Measurements from ENCODE around the gene IMMP2L. TPM values are rescaled to one million over a fixed set of nuclear protein-coding genes. Genes with fewer than 3 reads are reported as not detected.

Gene IMMP2L
- total and polyA plus RNA-seq, 4 donors: 7.3 to 21.1 (median 12.4) TPM

DNA sequence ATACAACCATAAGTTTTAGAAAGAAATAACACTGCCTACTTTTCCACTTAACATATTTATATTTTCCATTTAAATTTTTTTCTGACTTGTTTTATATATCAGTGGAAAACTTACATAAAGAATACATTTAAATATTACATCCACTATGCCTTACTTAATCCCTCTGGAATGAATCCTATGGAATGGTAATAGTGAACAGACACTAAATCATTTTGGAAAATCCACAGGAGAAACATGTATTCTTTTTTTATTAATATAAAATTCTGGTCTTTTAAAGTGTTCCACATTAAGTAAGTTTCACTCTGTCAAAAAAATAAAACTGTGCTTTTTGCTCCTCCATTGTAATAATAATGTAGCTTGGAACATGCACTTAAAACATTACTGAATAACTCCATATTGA is 708.1 kb downstream of the IMMP2L start:
- Histone ChIP-seq H3K4me1 (ENCODE audit: control insufficient read depth in 4 of 4, insufficient read depth in 4 of 4, low read length in 3 of 4) (no peaks in the 10 kb centered on the region), H3K36me3 (ENCODE audit: control insufficient read depth in 4 of 4, insufficient read depth in 3 of 4, low read depth in 1 of 4, low read length in 3 of 4) (no peaks in the 10 kb centered on the region), H3K27ac (ENCODE audit: low read depth in 1 of 2, low read length in 2 of 2) (no peak overlapping the region), H3K9me3 (ENCODE audit: control insufficient read depth in 4 of 4, low read length in 3 of 4) (no peaks in the 10 kb centered on the region), H3K27me3 (ENCODE audit: control insufficient read depth in 4 of 4, insufficient read depth in 4 of 4, low read length in 3 of 4) (no peaks in the 10 kb centered on the region), H3K4me3 (ENCODE audit: low read depth in 1 of 3, low read length in 3 of 3) (no peak overlapping the region), H3K9ac (ENCODE audit: low read depth in 1 of 2, low read length in 2 of 2) (no peak overlapping the region)
- TF ChIP-seq GABPA (IDR thresholded peaks at IDR 0.05 in 1 of 2, conservative IDR thresholded peaks at IDR 0.05 in 1 of 2) (no peak), EGR1 (IDR thresholded peaks at IDR 0.05; ENCODE audit: low read depth in 2 of 2) (no peak), YY1 (IDR thresholded peaks at IDR 0.05) (no peak), NR2F2 (IDR thresholded peaks at IDR 0.05) (no peak), HNF4G (IDR thresholded peaks at IDR 0.05) (no peak), JUND (IDR thresholded peaks at IDR 0.05) (no peak), TAF1 (conservative IDR thresholded peaks at IDR 0.05) (no peak), RAD21 (IDR thresholded peaks at IDR 0.05) (no peak), FOXA1 (IDR thresholded peaks at IDR 0.05) (no peak), HNF4A (conservative IDR thresholded peaks at IDR 0.05) (no peak), RXRA (IDR thresholded peaks at IDR 0.05) (no peak), SP1 (IDR thresholded peaks at IDR 0.05) (no peak)
- TF ChIP-seq, protein P1, sequence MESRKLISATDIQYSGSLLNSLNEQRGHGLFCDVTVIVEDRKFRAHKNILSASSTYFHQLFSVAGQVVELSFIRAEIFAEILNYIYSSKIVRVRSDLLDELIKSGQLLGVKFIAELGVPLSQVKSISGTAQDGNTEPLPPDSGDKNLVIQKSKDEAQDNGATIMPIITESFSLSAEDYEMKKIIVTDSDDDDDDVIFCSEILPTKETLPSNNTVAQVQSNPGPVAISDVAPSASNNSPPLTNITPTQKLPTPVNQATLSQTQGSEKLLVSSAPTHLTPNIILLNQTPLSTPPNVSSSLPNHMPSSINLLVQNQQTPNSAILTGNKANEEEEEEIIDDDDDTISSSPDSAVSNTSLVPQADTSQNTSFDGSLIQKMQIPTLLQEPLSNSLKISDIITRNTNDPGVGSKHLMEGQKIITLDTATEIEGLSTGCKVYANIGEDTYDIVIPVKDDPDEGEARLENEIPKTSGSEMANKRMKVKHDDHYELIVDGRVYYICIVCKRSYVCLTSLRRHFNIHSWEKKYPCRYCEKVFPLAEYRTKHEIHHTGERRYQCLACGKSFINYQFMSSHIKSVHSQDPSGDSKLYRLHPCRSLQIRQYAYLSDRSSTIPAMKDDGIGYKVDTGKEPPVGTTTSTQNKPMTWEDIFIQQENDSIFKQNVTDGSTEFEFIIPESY (IDR thresholded peaks at IDR 0.05): no peak
- TF ChIP-seq, protein P2, sequence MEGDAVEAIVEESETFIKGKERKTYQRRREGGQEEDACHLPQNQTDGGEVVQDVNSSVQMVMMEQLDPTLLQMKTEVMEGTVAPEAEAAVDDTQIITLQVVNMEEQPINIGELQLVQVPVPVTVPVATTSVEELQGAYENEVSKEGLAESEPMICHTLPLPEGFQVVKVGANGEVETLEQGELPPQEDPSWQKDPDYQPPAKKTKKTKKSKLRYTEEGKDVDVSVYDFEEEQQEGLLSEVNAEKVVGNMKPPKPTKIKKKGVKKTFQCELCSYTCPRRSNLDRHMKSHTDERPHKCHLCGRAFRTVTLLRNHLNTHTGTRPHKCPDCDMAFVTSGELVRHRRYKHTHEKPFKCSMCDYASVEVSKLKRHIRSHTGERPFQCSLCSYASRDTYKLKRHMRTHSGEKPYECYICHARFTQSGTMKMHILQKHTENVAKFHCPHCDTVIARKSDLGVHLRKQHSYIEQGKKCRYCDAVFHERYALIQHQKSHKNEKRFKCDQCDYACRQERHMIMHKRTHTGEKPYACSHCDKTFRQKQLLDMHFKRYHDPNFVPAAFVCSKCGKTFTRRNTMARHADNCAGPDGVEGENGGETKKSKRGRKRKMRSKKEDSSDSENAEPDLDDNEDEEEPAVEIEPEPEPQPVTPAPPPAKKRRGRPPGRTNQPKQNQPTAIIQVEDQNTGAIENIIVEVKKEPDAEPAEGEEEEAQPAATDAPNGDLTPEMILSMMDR (IDR thresholded peaks at IDR 0.05; ENCODE audit: low read depth, low read length, missing input control): no peak
- TF ChIP-seq, protein P3, sequence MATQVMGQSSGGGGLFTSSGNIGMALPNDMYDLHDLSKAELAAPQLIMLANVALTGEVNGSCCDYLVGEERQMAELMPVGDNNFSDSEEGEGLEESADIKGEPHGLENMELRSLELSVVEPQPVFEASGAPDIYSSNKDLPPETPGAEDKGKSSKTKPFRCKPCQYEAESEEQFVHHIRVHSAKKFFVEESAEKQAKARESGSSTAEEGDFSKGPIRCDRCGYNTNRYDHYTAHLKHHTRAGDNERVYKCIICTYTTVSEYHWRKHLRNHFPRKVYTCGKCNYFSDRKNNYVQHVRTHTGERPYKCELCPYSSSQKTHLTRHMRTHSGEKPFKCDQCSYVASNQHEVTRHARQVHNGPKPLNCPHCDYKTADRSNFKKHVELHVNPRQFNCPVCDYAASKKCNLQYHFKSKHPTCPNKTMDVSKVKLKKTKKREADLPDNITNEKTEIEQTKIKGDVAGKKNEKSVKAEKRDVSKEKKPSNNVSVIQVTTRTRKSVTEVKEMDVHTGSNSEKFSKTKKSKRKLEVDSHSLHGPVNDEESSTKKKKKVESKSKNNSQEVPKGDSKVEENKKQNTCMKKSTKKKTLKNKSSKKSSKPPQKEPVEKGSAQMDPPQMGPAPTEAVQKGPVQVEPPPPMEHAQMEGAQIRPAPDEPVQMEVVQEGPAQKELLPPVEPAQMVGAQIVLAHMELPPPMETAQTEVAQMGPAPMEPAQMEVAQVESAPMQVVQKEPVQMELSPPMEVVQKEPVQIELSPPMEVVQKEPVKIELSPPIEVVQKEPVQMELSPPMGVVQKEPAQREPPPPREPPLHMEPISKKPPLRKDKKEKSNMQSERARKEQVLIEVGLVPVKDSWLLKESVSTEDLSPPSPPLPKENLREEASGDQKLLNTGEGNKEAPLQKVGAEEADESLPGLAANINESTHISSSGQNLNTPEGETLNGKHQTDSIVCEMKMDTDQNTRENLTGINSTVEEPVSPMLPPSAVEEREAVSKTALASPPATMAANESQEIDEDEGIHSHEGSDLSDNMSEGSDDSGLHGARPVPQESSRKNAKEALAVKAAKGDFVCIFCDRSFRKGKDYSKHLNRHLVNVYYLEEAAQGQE (IDR thresholded peaks at IDR 0.05): no peak
- no peak for DNase-seq (ENCODE audit: low spot score)

DNA sequence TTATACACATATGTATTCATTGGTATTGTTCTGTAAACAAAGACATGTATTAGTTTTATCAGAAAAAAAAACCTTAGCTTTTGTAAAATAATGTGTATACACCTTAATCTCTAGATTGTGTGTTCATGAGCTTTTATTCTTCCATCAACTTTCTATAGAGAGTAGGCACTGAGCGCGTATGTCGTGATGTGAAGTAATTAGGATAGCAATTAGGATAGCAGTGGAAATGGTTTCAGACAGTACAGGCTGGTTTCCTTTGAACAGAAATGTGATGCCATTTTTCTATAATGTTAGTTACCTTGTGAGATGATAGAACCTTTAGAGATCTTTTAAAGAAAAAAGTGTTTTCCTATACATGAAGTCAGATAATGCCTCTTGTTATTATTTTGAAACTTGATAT is 709.0 kb downstream of the IMMP2L start:
- no peak overlapping the region for H3K9ac ChIP-seq (ENCODE audit: low read depth in 1 of 2, low read length in 2 of 2)
- H3K4me3 ChIP-seq (ENCODE audit: low read depth in 1 of 3, low read length in 3 of 3): no peak overlapping the region
- H3K27me3 ChIP-seq (ENCODE audit: control insufficient read depth in 4 of 4, insufficient read depth in 4 of 4, low read length in 3 of 4): no peaks in the 10 kb centered on the region
- no peaks in the 10 kb centered on the region for H3K9me3 ChIP-seq (ENCODE audit: control insufficient read depth in 4 of 4, low read length in 3 of 4)
- H3K27ac ChIP-seq (ENCODE audit: low read depth in 1 of 2, low read length in 2 of 2): no peak overlapping the region
- 96% methylated on average over 3 of the region's 3 CpGs for WGBS
- DNase-seq (ENCODE audit: low spot score): no peak
- H3K4me1 ChIP-seq (ENCODE audit: control insufficient read depth in 4 of 4, insufficient read depth in 4 of 4, low read length in 3 of 4): no peaks in the 10 kb centered on the region
- TF ChIP-seq HNF4A (conservative IDR thresholded peaks at IDR 0.05) (no peak), TAF1 (conservative IDR thresholded peaks at IDR 0.05) (no peak), FOXA2 (IDR thresholded peaks at IDR 0.05) (no peak), EGR1 (IDR thresholded peaks at IDR 0.05; ENCODE audit: low read depth in 2 of 2) (no peak)
- TF ChIP-seq, protein P3 (IDR thresholded peaks at IDR 0.05): no peak
- TF ChIP-seq, protein P4, sequence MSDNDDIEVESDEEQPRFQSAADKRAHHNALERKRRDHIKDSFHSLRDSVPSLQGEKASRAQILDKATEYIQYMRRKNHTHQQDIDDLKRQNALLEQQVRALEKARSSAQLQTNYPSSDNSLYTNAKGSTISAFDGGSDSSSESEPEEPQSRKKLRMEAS (IDR thresholded peaks at IDR 0.05): no peak
- H3K36me3 ChIP-seq (ENCODE audit: control insufficient read depth in 4 of 4, insufficient read depth in 3 of 4, low read depth in 1 of 4, low read length in 3 of 4): no peaks in the 10 kb centered on the region

Data from liver (tissue), 9 donors.